GM18909 (cell line): ENCODE data around the gene SERHL2.
"Not testable (repeated sequence)": the region's sequence is repeated elsewhere in the genome, so short reads cannot be mapped to it uniquely, and the experiment has no call there.

Experiments used
- ATAC-seq: cut with Tn5 transposase; IDR thresholded peaks from one replicate; pipeline ENCODE4 v1.9.1; 2021; ENCODE audit warnings: mild to moderate bottlenecking; ENCODE audit not compliant: unreplicated experiment, poor library complexity

The SERHL2 gene

GRCh38 chr22:42535082-42535731, 18.5 kb upstream of the SERHL2 start:
- not testable (repeated sequence) for ATAC-seq

- ATAC-seq: no peak
Observed at GRCh38 chr22:42536166-42536565, 17.6 kb upstream of the SERHL2 start.

GRCh38 chr22:42536634-42537033, 17.1 kb upstream of the SERHL2 start:
- not testable (repeated sequence) for ATAC-seq

GRCh38 chr22:42537199-42537831, 16.4 kb upstream of the SERHL2 start:
- peak; percentile 59 for ATAC-seq

- peak; percentile 47 for ATAC-seq
Observed at GRCh38 chr22:42539236-42539771, 14.5 kb upstream of the SERHL2 start.

GRCh38 chr22:42544686-42545085, 9.1 kb upstream of the SERHL2 start:
- no peak for ATAC-seq

- no peak for ATAC-seq
Observed at GRCh38 chr22:42547562-42547961, 6.2 kb upstream of the SERHL2 start.

- ATAC-seq: not testable (repeated sequence)
Observed at GRCh38 chr22:42548126-42548525, 5.6 kb upstream of the SERHL2 start.

- ATAC-seq: no peak
Observed at GRCh38 chr22:42548597-42549330, 5.0 kb upstream of the SERHL2 start.

- no peak for ATAC-seq
Observed at GRCh38 chr22:42549331-42550060, 4.3 kb upstream of the SERHL2 start.

- ATAC-seq: not testable (repeated sequence)
Observed at GRCh38 chr22:42552294-42552647, 1.5 kb upstream of the SERHL2 start.

- no peak for ATAC-seq
Observed at GRCh38 chr22:42560381-42560780, 6.6 kb downstream of the SERHL2 start.

- ATAC-seq: no peak
Observed at GRCh38 chr22:42560781-42561180, 7.0 kb downstream of the SERHL2 start.

- no peak for ATAC-seq
Observed at GRCh38 chr22:42561856-42562255, 8.1 kb downstream of the SERHL2 start.

- no peak for ATAC-seq
Observed at GRCh38 chr22:42562279-42562678, 8.5 kb downstream of the SERHL2 start.

GRCh38 chr22:42562684-42563083, 8.9 kb downstream of the SERHL2 start:
- ATAC-seq: no peak

GRCh38 chr22:42563943-42564342, 10.2 kb downstream of the SERHL2 start:
- not testable (repeated sequence) for ATAC-seq

GRCh38 chr22:42564699-42565098, 10.9 kb downstream of the SERHL2 start:
- no peak for ATAC-seq

- no peak for ATAC-seq
Observed at GRCh38 chr22:42565956-42566355, 12.2 kb downstream of the SERHL2 start.

- not testable (repeated sequence) for ATAC-seq
Observed at GRCh38 chr22:42567950-42568349, 14.2 kb downstream of the SERHL2 start.

- not testable (repeated sequence) for ATAC-seq
Observed at GRCh38 chr22:42570580-42570979, 16.8 kb downstream of the SERHL2 start.
